Ramos (cell line): ENCODE results near the gene ZKSCAN7.
"Not testable (repeated sequence)": the region's sequence is repeated elsewhere in the genome, so short reads cannot be mapped to it uniquely, and the experiment has no call there.

ENCODE experiments used
- in situ Hi-C: fragments of 300-500 bp; cut with MboI; formaldehyde crosslinking; loops from one replicate; pipeline ENCODE4 v1.14.3; 2022; ENCODE audit warnings: low sequenced_read_pairs; ENCODE audit not compliant: unreplicated experiment

The ZKSCAN7 gene

GRCh38 chr3:44554626-44555592 is at the start of gene ZKSCAN7:
Gene ZKSCAN7 (plus strand): TSS chr3:44555193. CDS start chr3:44557048, 1,855 bp downstream.
- in situ Hi-C loops: no loop called here

- in situ Hi-C loops: no loop called here
Observed at GRCh38 chr3:44506556-44506955, 48.4 kb upstream of the ZKSCAN7 start.

DNA sequence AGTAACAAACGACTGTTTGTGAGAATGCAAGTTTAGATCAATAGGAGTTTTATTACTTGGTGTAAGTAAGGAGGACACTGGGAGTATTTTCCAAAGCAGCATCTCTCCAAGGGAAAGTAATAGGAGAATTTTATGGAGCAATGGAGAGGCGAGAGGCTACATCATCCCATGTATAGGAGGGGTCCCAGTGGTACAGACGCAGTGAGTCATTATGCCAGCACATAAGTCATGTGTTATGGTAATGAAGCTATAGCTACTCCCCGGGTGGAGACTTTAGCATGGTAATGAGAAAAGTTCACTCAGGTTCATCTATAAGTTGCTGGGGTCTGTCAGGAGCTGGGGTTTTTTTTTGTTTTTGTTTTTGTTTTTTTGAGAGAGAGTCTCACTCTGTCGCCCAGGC is 48.0 kb upstream of the ZKSCAN7 start:
- in situ Hi-C loops: no loop called here

- in situ Hi-C loops: no loop called here
Observed at GRCh38 chr3:44509393-44509921, 45.5 kb upstream of the ZKSCAN7 start.

GRCh38 chr3:44510000-44510368 is 45.0 kb upstream of the ZKSCAN7 start:
- in situ Hi-C loops: no loop called here

- in situ Hi-C loops: no loop called here
Observed at GRCh38 chr3:44511238-44511566, 43.8 kb upstream of the ZKSCAN7 start.

DNA sequence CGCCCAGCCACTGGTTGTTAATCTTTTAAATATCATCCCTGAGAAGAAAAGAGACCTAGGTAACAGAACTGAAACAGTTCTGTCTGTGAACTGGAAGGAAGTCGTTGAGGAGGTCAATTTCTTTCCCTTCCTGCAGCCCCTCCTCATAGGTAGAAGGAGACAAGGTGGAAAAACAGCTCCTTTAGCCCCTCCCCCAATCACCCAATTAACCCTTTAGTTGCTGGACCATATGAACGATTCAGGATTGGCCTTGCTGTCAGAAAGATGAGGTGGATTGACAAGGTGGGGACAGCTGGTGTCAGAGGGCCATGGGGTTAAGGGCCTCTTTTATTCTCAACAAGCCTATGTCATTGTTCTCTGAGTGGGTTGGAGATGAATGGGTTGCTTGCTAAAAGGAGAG is 41.5 kb upstream of the ZKSCAN7 start:
- in situ Hi-C loops: no loop called here

DNA sequence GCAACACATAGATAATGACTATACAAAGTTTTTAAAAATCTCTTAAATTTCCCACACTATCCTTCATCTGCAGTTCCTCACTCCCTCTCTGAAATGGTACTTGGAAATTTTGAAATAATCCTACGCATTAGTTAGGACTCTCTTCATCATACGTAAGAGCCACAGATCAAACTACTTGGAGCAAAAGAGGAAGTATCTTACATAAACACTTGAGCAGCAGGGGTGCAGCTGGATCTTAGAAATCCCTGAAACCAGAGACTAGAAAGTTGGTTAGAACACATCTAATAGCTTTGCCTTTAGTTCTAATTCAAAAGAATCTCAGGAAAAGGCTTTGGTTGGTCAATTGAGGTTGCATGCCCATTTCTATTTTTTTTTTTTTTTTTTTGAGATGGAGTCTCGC is 38.8 kb upstream of the ZKSCAN7 start:
- in situ Hi-C loops: no loop called here

DNA sequence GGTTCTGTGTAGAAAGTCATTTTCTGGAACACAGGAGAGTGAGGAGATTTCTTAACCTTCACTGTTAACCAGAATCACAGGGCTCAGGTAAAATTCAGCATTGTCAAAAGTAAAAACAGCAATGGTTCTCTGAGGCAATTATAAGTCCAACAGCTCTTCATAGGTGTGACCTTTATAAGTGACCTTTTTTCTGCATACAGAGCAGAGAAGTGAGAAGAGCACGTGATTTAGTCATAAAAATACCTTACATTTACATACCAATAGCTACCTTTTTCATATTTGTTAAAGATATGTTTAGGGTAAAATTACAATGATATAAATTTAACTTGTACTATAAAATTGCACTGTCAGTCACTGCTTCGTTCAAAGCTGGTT is 36.2 kb upstream of the ZKSCAN7 start:
- in situ Hi-C loops: no loop called here

DNA sequence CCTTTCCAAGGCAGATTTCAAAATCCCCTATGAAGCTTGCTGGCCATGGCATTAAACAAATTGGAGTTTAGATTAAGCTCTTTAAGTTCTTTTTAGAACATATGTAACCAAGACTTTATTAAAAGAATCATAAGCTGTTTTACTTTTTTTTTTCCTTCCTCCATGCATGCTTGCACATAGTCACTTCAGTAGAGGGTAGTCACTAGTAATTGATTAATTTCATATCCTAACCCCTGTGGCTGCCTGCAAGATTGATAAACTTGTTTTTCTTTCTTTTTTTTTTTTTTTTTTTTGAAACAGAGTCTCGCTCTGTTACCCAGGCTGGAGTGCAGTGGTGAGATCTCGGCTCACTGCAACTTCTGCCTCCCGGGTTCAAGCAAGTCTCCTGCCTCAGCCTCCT is 33.3 kb upstream of the ZKSCAN7 start:
- in situ Hi-C loops: no loop called here

DNA sequence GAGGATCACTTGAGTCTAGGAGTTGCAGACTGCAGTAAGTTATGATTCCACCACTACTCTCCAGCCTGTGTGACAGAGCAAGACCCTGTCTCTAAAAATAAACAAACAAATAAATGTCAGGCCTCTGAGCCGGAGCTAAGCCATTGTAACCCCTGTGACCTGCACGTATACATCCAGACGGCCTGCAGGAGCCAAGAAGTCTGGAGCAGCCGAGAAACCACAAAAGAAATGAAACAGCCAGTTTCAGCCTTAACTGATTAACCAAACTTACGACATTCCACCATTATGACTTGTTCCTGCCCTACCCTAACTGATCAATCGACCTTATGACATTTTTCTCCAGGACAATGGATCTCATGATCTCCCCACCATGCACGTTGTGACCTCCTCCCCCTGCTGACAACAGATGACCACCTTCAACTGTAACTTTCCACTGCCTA is 32.5 kb upstream of the ZKSCAN7 start:
- in situ Hi-C loops: no loop called here

GRCh38 chr3:44525060-44525459 is 29.9 kb upstream of the ZKSCAN7 start:
- in situ Hi-C loops: no loop called here

DNA sequence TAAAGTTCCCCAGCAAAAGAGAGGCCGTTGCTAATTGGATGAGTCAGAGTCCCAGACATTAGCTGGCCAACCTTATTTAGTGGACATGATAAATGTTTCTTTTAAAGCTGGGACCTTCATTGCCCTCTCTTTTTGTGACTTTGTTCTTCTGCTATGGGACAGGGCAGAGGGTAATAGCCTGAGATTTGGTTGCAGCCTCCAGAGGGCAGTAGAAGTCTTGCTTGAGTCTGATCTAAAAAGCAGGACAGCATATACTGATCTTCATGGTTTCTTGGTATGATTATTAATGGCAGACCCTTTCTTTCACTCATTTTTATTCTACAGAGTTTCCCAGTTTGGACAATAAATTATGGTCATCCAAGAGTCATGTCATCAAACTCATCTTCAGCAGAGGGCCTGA is 25.1 kb upstream of the ZKSCAN7 start:
- in situ Hi-C loops: loop anchor here (5.0 kb wide), 1 partner anchor 387 kb away; no protein-coding TSS in a partner anchor

DNA sequence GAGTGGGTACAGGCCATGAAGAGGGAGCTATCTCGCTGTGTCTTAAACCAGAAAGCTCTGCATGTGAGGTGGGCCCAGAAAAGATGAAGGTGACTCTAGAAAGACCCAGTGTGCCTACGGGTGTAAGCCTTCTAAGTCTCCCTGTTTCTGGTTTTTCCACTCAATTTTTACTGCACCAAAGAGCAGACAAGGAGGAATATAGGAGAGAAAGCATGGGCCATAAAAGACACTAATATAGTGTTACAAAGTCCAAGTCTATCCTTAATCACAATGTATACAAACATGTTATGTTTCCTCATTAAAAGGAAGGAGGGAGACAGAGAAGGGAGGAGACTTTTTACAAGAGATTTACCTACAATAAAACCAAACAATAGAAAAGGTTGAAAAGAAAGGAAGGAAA is 24.1 kb upstream of the ZKSCAN7 start:
- in situ Hi-C loops: loop anchor here (5.0 kb wide), 1 partner anchor 386 kb away; no protein-coding TSS in a partner anchor

DNA sequence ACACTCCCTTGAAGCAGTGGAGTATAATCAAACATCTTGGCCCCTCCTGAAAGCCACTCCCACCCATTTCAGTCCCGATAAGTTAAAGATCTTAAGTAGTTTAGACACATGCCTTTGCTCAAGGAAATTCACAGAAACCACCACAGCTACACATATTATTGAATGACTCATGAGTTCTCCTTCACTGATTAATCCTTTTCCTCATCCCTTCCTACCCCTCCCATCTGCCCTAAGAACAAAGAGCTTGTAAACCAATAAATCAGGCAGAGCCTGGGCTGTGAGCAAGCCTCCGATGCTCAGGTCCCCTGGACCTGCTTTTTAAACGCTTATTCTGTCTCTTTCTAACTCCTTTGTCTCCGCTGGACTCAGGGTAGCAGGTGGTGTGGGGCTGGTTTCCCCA is 20.3 kb upstream of the ZKSCAN7 start:
- in situ Hi-C loops: loop anchor here (5.0 kb wide), 1 partner anchor 383 kb away; no protein-coding TSS in a partner anchor

GRCh38 chr3:44535364-44535763 is 19.6 kb upstream of the ZKSCAN7 start:
- in situ Hi-C loops: no loop called here

DNA sequence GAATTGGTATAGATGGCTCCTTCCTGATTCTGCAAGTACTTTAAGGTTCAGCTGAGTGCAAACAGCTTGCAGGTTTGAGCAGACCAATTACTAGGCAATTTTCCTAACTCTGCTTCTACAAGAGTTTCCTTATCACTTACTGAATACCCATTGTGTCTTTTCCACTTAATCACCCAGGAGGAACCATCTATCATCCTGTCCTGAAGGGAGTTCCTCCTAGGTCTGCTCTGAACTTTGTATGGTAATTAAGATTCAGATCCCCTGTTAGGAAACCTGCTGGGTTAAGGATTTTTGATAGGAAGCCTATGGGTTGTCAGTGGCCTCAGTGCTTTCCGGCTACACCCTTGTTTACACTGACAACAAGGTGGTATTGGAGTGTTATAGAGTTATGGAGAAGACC is 10.2 kb upstream of the ZKSCAN7 start:
- in situ Hi-C loops: not testable (repeated sequence)

DNA sequence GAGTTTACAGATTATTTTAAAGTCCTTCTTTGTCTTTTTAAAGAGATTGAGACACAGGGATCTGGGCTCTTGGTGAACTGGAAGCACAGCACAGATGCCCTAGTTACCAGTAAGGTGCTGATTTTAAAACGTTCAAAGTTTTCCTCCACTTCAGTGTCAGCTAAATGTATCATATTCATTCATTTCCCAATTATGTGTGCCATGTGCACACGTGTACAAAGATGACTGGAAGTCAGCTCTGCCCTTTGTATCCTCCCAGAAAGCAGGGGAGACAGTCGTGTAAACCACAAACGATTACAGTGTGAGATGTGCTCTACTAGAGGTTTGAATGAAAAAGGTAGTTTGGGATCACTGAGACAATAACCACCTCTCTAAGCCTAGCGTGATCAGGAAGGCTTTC is 730 bp downstream of the ZKSCAN7 start:
- in situ Hi-C loops: no loop called here

- in situ Hi-C loops: no loop called here
Observed at GRCh38 chr3:44557074-44557473, 2.1 kb downstream of the ZKSCAN7 start.

- in situ Hi-C loops: no loop called here
Observed at GRCh38 chr3:44561076-44561475, 6.1 kb downstream of the ZKSCAN7 start.

GRCh38 chr3:44562147-44562546 is 7.2 kb downstream of the ZKSCAN7 start:
- in situ Hi-C loops: no loop called here

GRCh38 chr3:44568561-44568960 is 13.6 kb downstream of the ZKSCAN7 start:
- in situ Hi-C loops: no loop called here
